ENCODE results near the gene SPATA31D1. TPM values are rescaled to one million over a fixed set of nuclear protein-coding genes. Genes with fewer than 3 reads are reported as not detected.

The SPATA31D1 gene
- total and polyA plus RNA-seq, 8 donors, result not detected

DNA sequence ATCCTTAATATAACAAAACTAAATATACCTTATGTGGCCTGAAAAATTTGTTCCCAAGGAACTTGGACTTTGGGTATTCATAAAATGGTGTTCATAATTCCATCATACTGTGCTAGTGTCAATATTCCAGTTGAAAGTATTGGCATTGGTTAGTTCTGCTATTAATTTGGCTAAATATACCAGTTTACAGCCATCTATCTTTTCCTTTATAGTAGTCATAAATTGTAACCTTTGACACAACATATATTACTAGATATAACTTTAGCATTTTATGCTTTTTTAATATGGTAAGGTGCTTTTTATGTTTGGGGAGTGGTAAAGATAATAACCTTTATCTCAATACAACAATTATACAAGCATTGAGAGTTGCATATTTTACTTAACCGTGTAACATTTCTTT, 23.7 kb downstream of the SPATA31D1 start:
- Histone ChIP-seq H3K27ac (no peak overlapping the region), H3K4me3 (no peak overlapping the region), H3K36me3 (no peaks in the 10 kb centered on the region), H3K27me3 (no peaks in the 10 kb centered on the region), H3K4me1 (no peaks in the 10 kb centered on the region), H3K9me3 (peaks cover 0 to 20% of the 10 kb centered on the region in 2 donors)
- intact Hi-C loops (cut with DNase I), result no loop called here
- ATAC-seq (no peak), DNase-seq (no peak)
- TF ChIP-seq, protein P1, sequence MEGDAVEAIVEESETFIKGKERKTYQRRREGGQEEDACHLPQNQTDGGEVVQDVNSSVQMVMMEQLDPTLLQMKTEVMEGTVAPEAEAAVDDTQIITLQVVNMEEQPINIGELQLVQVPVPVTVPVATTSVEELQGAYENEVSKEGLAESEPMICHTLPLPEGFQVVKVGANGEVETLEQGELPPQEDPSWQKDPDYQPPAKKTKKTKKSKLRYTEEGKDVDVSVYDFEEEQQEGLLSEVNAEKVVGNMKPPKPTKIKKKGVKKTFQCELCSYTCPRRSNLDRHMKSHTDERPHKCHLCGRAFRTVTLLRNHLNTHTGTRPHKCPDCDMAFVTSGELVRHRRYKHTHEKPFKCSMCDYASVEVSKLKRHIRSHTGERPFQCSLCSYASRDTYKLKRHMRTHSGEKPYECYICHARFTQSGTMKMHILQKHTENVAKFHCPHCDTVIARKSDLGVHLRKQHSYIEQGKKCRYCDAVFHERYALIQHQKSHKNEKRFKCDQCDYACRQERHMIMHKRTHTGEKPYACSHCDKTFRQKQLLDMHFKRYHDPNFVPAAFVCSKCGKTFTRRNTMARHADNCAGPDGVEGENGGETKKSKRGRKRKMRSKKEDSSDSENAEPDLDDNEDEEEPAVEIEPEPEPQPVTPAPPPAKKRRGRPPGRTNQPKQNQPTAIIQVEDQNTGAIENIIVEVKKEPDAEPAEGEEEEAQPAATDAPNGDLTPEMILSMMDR (IDR thresholded peaks at IDR 0.05), result no peak

DNA sequence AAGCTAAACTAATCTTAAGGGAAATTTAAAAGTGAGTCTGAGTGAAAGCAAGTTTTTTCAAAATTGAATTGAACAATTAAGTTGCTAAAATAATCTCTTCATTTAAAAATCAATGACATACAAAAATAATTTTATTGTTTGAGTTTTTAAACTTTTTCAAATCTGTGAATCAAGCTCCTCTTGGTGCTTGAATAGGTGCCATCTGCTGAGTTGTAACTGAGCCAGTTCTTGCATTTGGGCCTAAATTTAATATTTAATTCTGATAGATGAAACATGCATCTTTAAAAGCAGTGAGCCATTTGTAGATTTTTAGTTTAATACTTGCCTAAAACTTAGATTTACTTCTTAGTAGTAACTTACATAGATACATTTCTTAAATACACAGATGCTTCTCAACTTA, 31.8 kb downstream of the SPATA31D1 start:
- TF ChIP-seq, protein P1 (IDR thresholded peaks at IDR 0.05), result no peak
- Histone ChIP-seq H3K27me3 (no peaks in the 10 kb centered on the region), H3K27ac (no peak overlapping the region), H3K36me3 (no peaks in the 10 kb centered on the region), H3K9me3 (peaks cover 0 to 20% of the 10 kb centered on the region in 2 donors), H3K4me3 (no peak overlapping the region), H3K4me1 (no peaks in the 10 kb centered on the region)
- intact Hi-C loops (cut with DNase I), result no loop called here
- DNase-seq (no peak), ATAC-seq (no peak)

DNA sequence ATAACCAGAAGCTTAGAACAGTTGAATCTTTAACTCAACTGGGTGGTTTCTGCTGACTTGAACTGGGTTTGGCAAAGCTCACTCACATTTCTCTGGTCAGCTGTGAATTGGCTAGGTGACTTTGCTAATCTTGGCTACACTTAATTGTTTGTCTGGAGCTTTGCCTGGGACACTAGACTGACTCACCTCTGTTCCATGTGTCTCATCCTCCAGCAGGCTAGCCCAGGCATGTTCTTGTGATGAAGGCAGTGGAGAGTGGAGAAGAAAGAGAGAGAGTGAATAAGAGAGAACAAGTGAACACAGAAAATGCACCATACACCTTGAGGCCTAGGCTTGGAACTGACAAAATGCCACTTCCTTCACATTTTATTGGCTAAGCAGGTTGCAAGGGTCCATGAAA, 32.6 kb downstream of the SPATA31D1 start:
- ATAC-seq (peak; percentile 68), DNase-seq (peak in 1 of 4 donors; percentile 34)
- intact Hi-C loops (cut with DNase I), result no loop called here
- no peaks in the 10 kb centered on the region for H3K36me3 ChIP-seq
- H3K27ac ChIP-seq, result no peak overlapping the region
- H3K27me3 ChIP-seq, result no peaks in the 10 kb centered on the region
- TF ChIP-seq, protein P1 (IDR thresholded peaks at IDR 0.05), result no peak
- no peak overlapping the region for H3K4me3 ChIP-seq
- no peaks in the 10 kb centered on the region for H3K4me1 ChIP-seq
- H3K9me3 ChIP-seq, result peaks cover 0 to 18% of the 10 kb centered on the region in 2 donors

DNA sequence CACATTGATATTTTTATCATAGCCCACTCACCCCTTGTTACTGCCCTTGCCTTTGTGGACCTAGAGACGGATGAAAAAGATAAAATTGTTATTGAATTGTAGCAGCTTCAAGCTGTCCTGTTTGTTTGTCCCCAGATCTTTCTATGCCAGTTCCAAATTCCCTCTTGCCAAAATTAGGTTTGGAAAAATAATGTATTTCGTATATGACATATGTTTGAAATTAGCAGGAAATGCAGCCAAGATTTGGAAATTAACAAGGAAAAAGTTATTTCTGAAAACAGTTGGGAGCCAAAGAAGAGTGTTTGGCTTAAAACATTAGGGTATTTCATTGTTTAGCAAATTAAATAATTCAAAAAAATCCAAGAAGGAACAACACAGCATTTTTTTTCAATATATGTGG, 33.5 kb downstream of the SPATA31D1 start:
- H3K27ac ChIP-seq, result no peak overlapping the region
- TF ChIP-seq, protein P1 (IDR thresholded peaks at IDR 0.05), result no peak
- no peak for ATAC-seq
- H3K9me3 ChIP-seq, result peaks cover 0 to 15% of the 10 kb centered on the region in 2 donors
- no peaks in the 10 kb centered on the region for H3K27me3 ChIP-seq
- H3K36me3 ChIP-seq, result no peaks in the 10 kb centered on the region
- H3K4me1 ChIP-seq, result no peaks in the 10 kb centered on the region
- intact Hi-C loops (cut with DNase I), result no loop called here
- no peak for DNase-seq
- no peak overlapping the region for H3K4me3 ChIP-seq

DNA sequence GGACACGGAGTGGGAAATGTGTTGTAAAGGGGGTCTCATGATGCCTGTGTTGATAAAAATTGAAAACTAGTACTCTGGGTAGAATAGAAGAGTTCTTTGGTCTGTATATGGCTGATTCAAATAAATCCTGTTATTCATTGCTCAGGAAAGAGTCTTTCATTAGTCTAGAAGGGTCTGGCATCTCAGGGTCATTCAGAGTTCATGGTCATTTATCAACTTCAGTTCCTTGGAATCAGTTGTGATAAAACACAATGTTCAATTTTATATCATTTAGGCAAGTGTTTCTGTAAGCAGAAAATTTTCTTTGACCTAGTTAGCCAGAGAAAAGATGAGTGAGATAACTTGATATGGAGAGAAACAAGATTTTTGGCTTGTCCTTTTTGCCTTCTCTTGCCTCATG, 36.3 kb downstream of the SPATA31D1 start:
- intact Hi-C loops (cut with DNase I), result no loop called here
- DNase-seq (no peak), ATAC-seq (no peak)
- H3K27ac ChIP-seq, result no peak overlapping the region
- H3K4me3 ChIP-seq, result no peak overlapping the region
- H3K27me3 ChIP-seq, result no peaks in the 10 kb centered on the region
- no peaks in the 10 kb centered on the region for H3K4me1 ChIP-seq
- TF ChIP-seq, protein P1 (IDR thresholded peaks at IDR 0.05), result no peak
- no peaks in the 10 kb centered on the region for H3K9me3 ChIP-seq
- H3K36me3 ChIP-seq, result no peaks in the 10 kb centered on the region
